ENCODE results near the gene BAZ2A. TPM values are rescaled to one million over a fixed set of nuclear protein-coding genes. Genes with fewer than 3 reads are reported as not detected.
A peak's percentile ranks its signal among the peaks of the same experiment; 100 is the strongest.

BAZ2A gene
- total RNA-seq, 4 donors from 2014 or later = 100.0 to 243 (median 129) TPM

DNA sequence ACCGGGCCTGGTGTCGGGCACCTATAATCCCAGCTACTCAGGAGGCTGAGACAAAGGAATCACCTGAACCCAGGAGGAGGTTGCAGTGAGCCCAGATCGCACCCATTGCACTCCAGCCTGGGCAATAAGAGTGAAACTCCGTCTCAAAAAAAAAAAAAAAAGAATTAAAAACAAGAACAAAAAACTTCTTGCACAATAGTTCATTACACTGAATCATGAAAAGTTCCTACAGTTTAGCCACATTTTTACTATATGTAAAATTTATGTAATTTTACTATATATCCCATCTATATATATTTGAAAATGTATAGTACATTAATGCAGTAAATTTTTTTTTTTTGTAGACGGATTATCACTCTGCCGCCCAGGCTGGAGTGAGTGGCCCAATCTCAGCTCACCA lies 11.1 kb upstream of the BAZ2A start:
- Histone ChIP-seq H3K27me3 (no peaks in the 10 kb centered on the region), H3K4me1 (peaks cover 47% of the 10 kb centered on the region), H3K9me3 (no peaks in the 10 kb centered on the region), H3K27ac (no peak overlapping the region), H3K36me3 (peaks cover 68% of the 10 kb centered on the region), H3K4me3 (no peak overlapping the region)
- DNase-seq (ENCODE audit: low spot score in 2 of 2) = no peak
- WGBS = 81% methylated on average over 6 of the region's 6 CpGs
- no peak for TF ChIP-seq POLR2A (IDR thresholded peaks at IDR 0.05)
- TF ChIP-seq EP300 (IDR thresholded peaks at IDR 0.05) = no peak
- TF ChIP-seq, protein P1, sequence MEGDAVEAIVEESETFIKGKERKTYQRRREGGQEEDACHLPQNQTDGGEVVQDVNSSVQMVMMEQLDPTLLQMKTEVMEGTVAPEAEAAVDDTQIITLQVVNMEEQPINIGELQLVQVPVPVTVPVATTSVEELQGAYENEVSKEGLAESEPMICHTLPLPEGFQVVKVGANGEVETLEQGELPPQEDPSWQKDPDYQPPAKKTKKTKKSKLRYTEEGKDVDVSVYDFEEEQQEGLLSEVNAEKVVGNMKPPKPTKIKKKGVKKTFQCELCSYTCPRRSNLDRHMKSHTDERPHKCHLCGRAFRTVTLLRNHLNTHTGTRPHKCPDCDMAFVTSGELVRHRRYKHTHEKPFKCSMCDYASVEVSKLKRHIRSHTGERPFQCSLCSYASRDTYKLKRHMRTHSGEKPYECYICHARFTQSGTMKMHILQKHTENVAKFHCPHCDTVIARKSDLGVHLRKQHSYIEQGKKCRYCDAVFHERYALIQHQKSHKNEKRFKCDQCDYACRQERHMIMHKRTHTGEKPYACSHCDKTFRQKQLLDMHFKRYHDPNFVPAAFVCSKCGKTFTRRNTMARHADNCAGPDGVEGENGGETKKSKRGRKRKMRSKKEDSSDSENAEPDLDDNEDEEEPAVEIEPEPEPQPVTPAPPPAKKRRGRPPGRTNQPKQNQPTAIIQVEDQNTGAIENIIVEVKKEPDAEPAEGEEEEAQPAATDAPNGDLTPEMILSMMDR (IDR thresholded peaks at IDR 0.05) = no peak
- TF ChIP-seq POLR2AphosphoS5 (IDR thresholded peaks at IDR 0.05) = no peak

DNA sequence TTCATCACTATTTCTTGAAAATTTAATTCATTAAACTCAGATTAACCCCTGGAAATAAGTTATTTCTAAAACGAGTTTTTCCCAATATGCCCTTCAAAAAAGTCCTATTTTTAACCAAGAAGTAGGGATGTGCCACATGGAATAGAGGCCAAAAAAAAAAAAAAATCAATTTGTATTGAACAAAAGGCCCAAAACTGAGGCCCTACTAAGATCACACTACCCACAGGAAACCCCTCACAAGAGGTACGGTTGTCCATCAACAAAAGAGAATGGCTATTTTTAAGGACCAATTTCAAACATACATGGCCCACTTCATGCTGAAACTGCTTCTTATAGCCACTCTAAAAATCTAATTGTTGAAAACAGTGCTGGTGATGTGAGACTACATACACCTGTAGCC lies 7.5 kb upstream of the BAZ2A start:
- Histone ChIP-seq H3K27me3 (no peaks in the 10 kb centered on the region), H3K4me1 (peaks cover 53% of the 10 kb centered on the region), H3K27ac (peak overlapping the region; percentile 90), H3K9me3 (no peaks in the 10 kb centered on the region), H3K4me3 (no peak overlapping the region), H3K36me3 (peaks cover 51% of the 10 kb centered on the region)
- TF ChIP-seq EP300 (IDR thresholded peaks at IDR 0.05) = no peak
- TF ChIP-seq, protein P1 (IDR thresholded peaks at IDR 0.05) = no peak
- no peak for TF ChIP-seq POLR2A (IDR thresholded peaks at IDR 0.05)
- TF ChIP-seq POLR2AphosphoS5 (IDR thresholded peaks at IDR 0.05) = no peak
- DNase-seq (ENCODE audit: low spot score in 2 of 2) = no peak
- WGBS = 50% methylated on average over 2 of the region's 2 CpGs

DNA sequence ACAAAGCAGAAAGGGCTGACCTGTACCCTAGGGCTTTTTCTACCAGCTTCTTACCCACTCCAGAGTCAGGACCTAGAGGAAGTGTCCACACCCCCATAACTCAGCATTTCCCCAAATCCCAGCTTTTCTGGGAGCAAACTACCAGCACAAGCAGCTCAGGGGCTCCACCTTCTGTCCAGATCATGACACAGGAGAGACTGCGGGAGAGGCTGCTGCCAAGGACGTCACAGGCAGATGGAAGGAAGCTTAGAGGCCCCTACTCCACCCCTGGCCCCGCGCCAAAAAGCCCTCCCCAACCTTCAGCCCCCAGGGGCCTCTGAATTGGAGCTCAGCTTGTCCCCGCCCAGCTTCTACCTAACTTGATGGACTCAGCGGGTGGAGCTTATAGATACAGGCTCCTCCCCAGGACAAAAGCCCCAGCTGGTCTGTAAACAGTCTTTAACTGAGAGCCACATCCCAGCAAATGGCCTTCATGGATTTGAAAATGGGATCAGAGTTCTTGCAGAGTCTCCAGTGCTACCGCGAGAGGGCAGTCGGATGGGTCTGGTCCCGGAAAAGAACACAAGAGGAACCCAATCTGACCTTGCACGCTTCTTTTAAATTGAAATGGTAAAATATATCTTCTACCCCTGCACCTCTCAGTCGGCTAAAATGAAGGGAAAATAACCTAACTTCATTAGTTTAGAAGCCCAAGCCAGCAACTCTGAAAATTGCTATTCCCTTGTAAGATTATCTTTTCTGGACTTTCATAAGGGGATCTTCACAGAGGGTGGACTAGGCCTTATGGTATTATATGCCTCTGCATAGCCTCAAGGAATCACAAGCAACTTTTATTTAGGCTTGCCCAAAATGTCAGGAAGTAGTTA lies 6.8 kb upstream of the BAZ2A start:
- H3K27ac ChIP-seq = peak overlapping the region; percentile 90
- H3K9me3 ChIP-seq = no peaks in the 10 kb centered on the region
- H3K4me3 ChIP-seq = peak overlapping the region; percentile 77
- peaks cover 44% of the 10 kb centered on the region for H3K36me3 ChIP-seq
- no peak for TF ChIP-seq POLR2A (IDR thresholded peaks at IDR 0.05)
- no peak for TF ChIP-seq EP300 (IDR thresholded peaks at IDR 0.05)
- peak in 2 of 3 donors; percentile 11 to 35 for TF ChIP-seq POLR2AphosphoS5 (IDR thresholded peaks at IDR 0.05)
- TF ChIP-seq, protein P1 (IDR thresholded peaks at IDR 0.05) = peak; percentile 61 to 76
- no peaks in the 10 kb centered on the region for H3K27me3 ChIP-seq
- WGBS = under 1% methylated on average over 12 of the region's 12 CpGs
- peak; percentile 99 to 100 for DNase-seq (ENCODE audit: low spot score in 2 of 2)
- H3K4me1 ChIP-seq = peaks cover 54% of the 10 kb centered on the region

DNA sequence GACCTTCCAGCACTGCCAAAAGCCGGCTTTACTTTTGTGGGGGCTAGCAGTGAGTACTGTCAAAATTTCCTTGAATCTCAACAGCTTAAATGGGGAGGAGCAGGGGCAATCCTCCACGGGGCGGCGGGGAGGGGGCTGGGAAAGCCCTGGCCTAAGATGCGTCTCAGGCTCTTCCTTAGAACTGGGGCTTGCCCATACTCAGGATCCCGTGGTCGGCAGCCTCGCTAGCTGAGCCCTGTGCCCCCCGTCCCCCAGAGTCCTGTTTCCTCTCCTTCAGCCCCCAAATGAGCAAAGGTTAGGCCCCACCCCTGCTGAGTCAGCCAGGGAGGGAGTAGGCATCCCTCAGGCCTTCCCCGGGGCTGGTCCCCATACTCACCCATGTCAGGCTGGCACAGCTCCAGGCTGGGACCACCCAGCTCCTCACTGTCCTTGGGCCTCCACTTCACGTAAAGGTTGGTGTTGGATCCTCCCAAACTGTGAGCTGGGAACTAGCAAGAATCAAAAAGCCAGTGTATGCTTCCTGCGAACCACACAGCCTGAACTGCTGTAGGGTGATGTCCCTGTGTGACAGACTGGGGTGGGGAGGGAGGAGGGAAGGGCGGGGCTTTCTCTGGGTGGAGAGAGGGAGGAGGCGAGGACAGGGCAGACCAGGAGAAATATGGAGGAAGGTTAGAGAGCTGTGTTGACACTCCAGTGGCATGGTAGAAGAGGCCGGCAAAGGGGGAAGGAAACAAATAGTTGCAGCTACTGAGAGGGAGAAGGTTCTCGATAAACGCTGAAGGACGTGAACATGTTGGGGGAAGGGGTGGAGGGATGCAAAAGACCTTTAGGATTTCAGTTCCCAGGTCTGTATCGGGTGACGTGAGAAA lies 5.9 kb upstream of the BAZ2A start:
- WGBS = 1% methylated on average over 20 of the region's 20 CpGs
- H3K27me3 ChIP-seq = no peaks in the 10 kb centered on the region
- H3K9me3 ChIP-seq = no peaks in the 10 kb centered on the region
- peak overlapping the region; percentile 77 for H3K4me3 ChIP-seq
- peaks cover 36% of the 10 kb centered on the region for H3K36me3 ChIP-seq
- TF ChIP-seq, protein P1 (IDR thresholded peaks at IDR 0.05) = no peak
- TF ChIP-seq EP300 (IDR thresholded peaks at IDR 0.05) (no peak), POLR2AphosphoS5 (IDR thresholded peaks at IDR 0.05) (peak in 1 of 3 donors; percentile 45), POLR2A (IDR thresholded peaks at IDR 0.05) (peak in 1 of 2 donors; percentile 57)
- peaks cover 61% of the 10 kb centered on the region for H3K4me1 ChIP-seq
- DNase-seq (ENCODE audit: low spot score in 2 of 2) = peak; percentile 94 to 96
- H3K27ac ChIP-seq = peak overlapping the region; percentile 90
